CD4-positive, CD25-positive, alpha-beta regulatory T cell (primary cell): ENCODE measurements around the gene KRT9. TPM values are rescaled to one million over a fixed set of nuclear protein-coding genes. Genes with fewer than 3 reads are reported as not detected.
A peak's percentile ranks its signal among the peaks of the same experiment; 100 is the strongest.

ENCODE experiments used
- ATAC-seq, 2 donors: fragments of 150-1000 bp; cut with Tn5 transposase; one replicate each; pipeline ENCODE4 v1.10.0; 2021; ENCODE audit warnings: low read depth in 2 of 2, moderate number of reproducible peaks in 2 of 2, moderate library complexity in 1 of 2
- DNase-seq, 3 donors: peaks; one replicate each; pipeline versions ENCODE4 v3.0.0 to v3.0.0-alpha.2; 2012 to 2022; ENCODE audit warnings: mixed read lengths in 1 of 3
- H3K27ac ChIP-seq: one replicate; pipeline ENCODE4 v1.7.0; 2013; ENCODE audit warnings: mild to moderate bottlenecking, low read length; ENCODE audit not compliant: insufficient read depth, poor library complexity, severe bottlenecking
- H3K27me3 ChIP-seq: one replicate; pipeline ENCODE4 v1.7.0; 2013; ENCODE audit warnings: low read length; ENCODE audit not compliant: control insufficient read depth, insufficient read depth
- H3K36me3 ChIP-seq: one replicate; pipeline ENCODE4 v1.7.0; 2013; ENCODE audit warnings: mild to moderate bottlenecking, low read length, moderate library complexity; ENCODE audit not compliant: control insufficient read depth, insufficient read depth
- H3K4me1 ChIP-seq: 2 replicates; pipeline ENCODE4 v1.7.0; 2013; ENCODE audit warnings: mild to moderate bottlenecking, low read length; ENCODE audit not compliant: insufficient read depth, control insufficient read depth, poor library complexity, severe bottlenecking
- H3K4me3 ChIP-seq: one replicate; pipeline ENCODE4 v1.7.0; 2013; ENCODE audit warnings: low read depth, mild to moderate bottlenecking, low read length, moderate library complexity
- H3K9me3 ChIP-seq, 2 experiments: 1 replicate in 1 of 2; 2 replicates in 1 of 2; pipeline ENCODE4 v1.7.0; 2013; ENCODE audit warnings: low read length in 2 of 2, mild to moderate bottlenecking in 1 of 2, moderate library complexity in 1 of 2; ENCODE audit not compliant: control insufficient read depth in 2 of 2
- H3K27ac Mint-ChIP-seq, 3 donors: one replicate each; pipeline ENCODE4 v1.8.0; 2020 to 2022; ENCODE audit warnings: mild to moderate bottlenecking in 3 of 3, mixed read lengths in 3 of 3, moderate library complexity in 2 of 3
- H3K27me3 Mint-ChIP-seq: one replicate; pipeline ENCODE4 v1.8.0; 2022; ENCODE audit warnings: mild to moderate bottlenecking, mixed read lengths
- H3K36me3 Mint-ChIP-seq: one replicate; pipeline ENCODE4 v1.8.0; 2020; ENCODE audit warnings: mixed read lengths
- H3K4me1 Mint-ChIP-seq, 4 donors: one replicate each; pipeline ENCODE4 v1.8.0; 2020 to 2022; ENCODE audit warnings: mixed read lengths in 4 of 4, mild to moderate bottlenecking in 1 of 4
- H3K4me3 Mint-ChIP-seq, 4 donors: one replicate each; pipeline ENCODE4 v1.8.0; 2020 to 2022; ENCODE audit warnings: mild to moderate bottlenecking in 4 of 4, mixed read lengths in 4 of 4, moderate library complexity in 3 of 4
- H3K9me3 Mint-ChIP-seq, 7 donors: one replicate each; pipeline ENCODE4 v1.8.0; 2020 to 2022; ENCODE audit warnings: mixed read lengths in 7 of 7, mild to moderate bottlenecking in 3 of 7, moderate library complexity in 2 of 7
- polyA plus RNA-seq, 4 donors: library from polyadenylated mRNA; unstranded; fragments of 300-500 nt; fragmentation: Illumina TruSeq; gene quantifications; one replicate each; pipeline ENCODE4 v1.2.3, GENCODE V29; 2021
- total RNA-seq: library from RNA; stranded (reverse); gene quantifications from one replicate; pipeline ENCODE4 v1.2.3, GENCODE V29; 2022

The KRT9 gene
- total and polyA plus RNA-seq, 5 donors from 2014 or later, result not detected

GRCh38 chr17:41527063-41528023 lies 44.5 kb downstream of the KRT9 start:
- Mint-ChIP-seq H3K36me3 (no peaks in the 10 kb centered on the region), H3K4me1 (peaks cover 0 to 18% (median 3%) of the 10 kb centered on the region in 4 donors), H3K27ac (peak overlapping the region in 1 of 3 donors; percentile 47), H3K9me3 (peaks cover 0 to 2% (median 0%) of the 10 kb centered on the region in 7 donors), H3K27me3 (peaks cover 80% of the 10 kb centered on the region), H3K4me3 (peak overlapping the region in 2 of 4 donors; percentile 32 to 54)
- Histone ChIP-seq H3K27ac (no peak overlapping the region), H3K9me3 (no peaks in the 10 kb centered on the region), H3K36me3 (no peaks in the 10 kb centered on the region), H3K4me3 (no peak overlapping the region), H3K4me1 (peaks cover 8% of the 10 kb centered on the region), H3K27me3 (peaks cover 16% of the 10 kb centered on the region)
- ATAC-seq, result no peak
- no peak for DNase-seq

- H3K36me3 ChIP-seq, result no peaks in the 10 kb centered on the region
- Mint-ChIP-seq H3K27me3 (peaks cover 60% of the 10 kb centered on the region), H3K4me3 (no peak overlapping the region), H3K36me3 (no peaks in the 10 kb centered on the region), H3K9me3 (no peaks in the 10 kb centered on the region), H3K27ac (no peak overlapping the region), H3K4me1 (peaks cover 0 to 16% (median 3%) of the 10 kb centered on the region in 4 donors)
- no peak overlapping the region for H3K27ac ChIP-seq
- ATAC-seq, result no peak
- no peak overlapping the region for H3K4me3 ChIP-seq
- peaks cover 8% of the 10 kb centered on the region for H3K4me1 ChIP-seq
- no peak for DNase-seq
- H3K27me3 ChIP-seq, result peaks cover 2% of the 10 kb centered on the region
- no peaks in the 10 kb centered on the region for H3K9me3 ChIP-seq
Observed at GRCh38 chr17:41524261-41524660, 47.6 kb downstream of the KRT9 start.

- no peaks in the 10 kb centered on the region for H3K36me3 Mint-ChIP-seq
- H3K4me1 Mint-ChIP-seq, result peaks cover 0 to 11% (median under 1%) of the 10 kb centered on the region in 4 donors
- H3K9me3 Mint-ChIP-seq, result no peaks in the 10 kb centered on the region
- no peak overlapping the region for H3K27ac Mint-ChIP-seq
- Histone ChIP-seq H3K4me1 (peaks cover 8% of the 10 kb centered on the region), H3K36me3 (no peaks in the 10 kb centered on the region), H3K4me3 (no peak overlapping the region), H3K9me3 (no peaks in the 10 kb centered on the region), H3K27me3 (no peaks in the 10 kb centered on the region), H3K27ac (no peak overlapping the region)
- H3K27me3 Mint-ChIP-seq, result peaks cover 55% of the 10 kb centered on the region
- no peak overlapping the region for H3K4me3 Mint-ChIP-seq
- ATAC-seq, result no peak
- no peak for DNase-seq
Observed at GRCh38 chr17:41523787-41524186, 48.1 kb downstream of the KRT9 start.

- no peaks in the 10 kb centered on the region for H3K9me3 Mint-ChIP-seq
- H3K36me3 Mint-ChIP-seq, result no peaks in the 10 kb centered on the region
- ATAC-seq, result no peak
- no peak overlapping the region for H3K4me3 Mint-ChIP-seq
- H3K9me3 ChIP-seq, result no peaks in the 10 kb centered on the region
- no peak overlapping the region for H3K4me3 ChIP-seq
- H3K27me3 Mint-ChIP-seq, result peaks cover 49% of the 10 kb centered on the region
- no peak for DNase-seq
- H3K4me1 Mint-ChIP-seq, result peaks cover 0 to 6% (median 0%) of the 10 kb centered on the region in 4 donors
- H3K27ac ChIP-seq, result no peak overlapping the region
- peaks cover 8% of the 10 kb centered on the region for H3K4me1 ChIP-seq
- no peaks in the 10 kb centered on the region for H3K27me3 ChIP-seq
- no peak overlapping the region for H3K27ac Mint-ChIP-seq
- H3K36me3 ChIP-seq, result no peaks in the 10 kb centered on the region
Observed at GRCh38 chr17:41523225-41523593, 48.6 kb downstream of the KRT9 start.

GRCh38 chr17:41522301-41523224 lies 49.3 kb downstream of the KRT9 start:
- H3K4me1 ChIP-seq, result peaks cover 2% of the 10 kb centered on the region
- H3K27me3 Mint-ChIP-seq, result peaks cover 50% of the 10 kb centered on the region

GRCh38 chr17:41521574-41522261 lies 50.1 kb downstream of the KRT9 start:
- no peak overlapping the region for H3K4me3 Mint-ChIP-seq

More at GRCh38 chr17:41522301-41523224, 49.3 kb downstream of the KRT9 start:
- H3K4me3 Mint-ChIP-seq, result no peak overlapping the region
- no peaks in the 10 kb centered on the region for H3K9me3 Mint-ChIP-seq
- H3K9me3 ChIP-seq, result no peaks in the 10 kb centered on the region
- peaks cover 0 to 3% (median 0%) of the 10 kb centered on the region in 4 donors for H3K4me1 Mint-ChIP-seq
- H3K36me3 ChIP-seq, result no peaks in the 10 kb centered on the region
- no peak for ATAC-seq
- H3K27ac Mint-ChIP-seq, result no peak overlapping the region
- no peak for DNase-seq
- no peaks in the 10 kb centered on the region for H3K27me3 ChIP-seq
- H3K27ac ChIP-seq, result no peak overlapping the region
- H3K36me3 Mint-ChIP-seq, result no peaks in the 10 kb centered on the region
- no peak overlapping the region for H3K4me3 ChIP-seq

GRCh38 chr17:41520821-41521521 lies 50.9 kb downstream of the KRT9 start:
- no peak for ATAC-seq
- Mint-ChIP-seq H3K27ac (no peak overlapping the region), H3K9me3 (no peaks in the 10 kb centered on the region), H3K27me3 (peaks cover 40% of the 10 kb centered on the region), H3K4me3 (no peak overlapping the region), H3K36me3 (no peaks in the 10 kb centered on the region), H3K4me1 (no peaks in the 10 kb centered on the region)
- H3K27me3 ChIP-seq, result no peaks in the 10 kb centered on the region
- no peaks in the 10 kb centered on the region for H3K36me3 ChIP-seq
- DNase-seq, result no peak
- H3K27ac ChIP-seq, result no peak overlapping the region
- H3K4me1 ChIP-seq, result no peaks in the 10 kb centered on the region
- no peaks in the 10 kb centered on the region for H3K9me3 ChIP-seq
- no peak overlapping the region for H3K4me3 ChIP-seq

More at GRCh38 chr17:41521574-41522261, 50.1 kb downstream of the KRT9 start:
- ATAC-seq (no peak), DNase-seq (no peak)
- Histone ChIP-seq H3K4me3 (no peak overlapping the region), H3K4me1 (no peaks in the 10 kb centered on the region), H3K9me3 (no peaks in the 10 kb centered on the region), H3K36me3 (no peaks in the 10 kb centered on the region), H3K27ac (no peak overlapping the region), H3K27me3 (no peaks in the 10 kb centered on the region)
- no peaks in the 10 kb centered on the region for H3K4me1 Mint-ChIP-seq
- H3K9me3 Mint-ChIP-seq, result no peaks in the 10 kb centered on the region
- H3K27me3 Mint-ChIP-seq, result peaks cover 42% of the 10 kb centered on the region
- H3K36me3 Mint-ChIP-seq, result no peaks in the 10 kb centered on the region
- no peak overlapping the region for H3K27ac Mint-ChIP-seq
